HG03066 (cell line): ENCODE results near the gene CDC73.
A peak's percentile ranks its signal among the peaks of the same experiment; 100 is the strongest.
"Not testable (repeated sequence)": the region's sequence is repeated elsewhere in the genome, so short reads cannot be mapped to it uniquely, and the experiment has no call there.

Experiments
- ATAC-seq: cut with Tn5 transposase; IDR thresholded peaks from one replicate; pipeline ENCODE4 v1.9.1; 2021; ENCODE audit warnings: low read depth; ENCODE audit not compliant: unreplicated experiment

Gene CDC73

GRCh38 chr1:193219391-193219790 is 97.6 kb downstream of the CDC73 start:
- no peak for ATAC-seq

- ATAC-seq = no peak
These were observed 99.8 kb downstream of the CDC73 start for GRCh38 chr1:193221651-193222050.

GRCh38 chr1:193222056-193222615 is 100.3 kb downstream of the CDC73 start:
- ATAC-seq = no peak

GRCh38 chr1:193229136-193229535 is 107.3 kb downstream of the CDC73 start:
- ATAC-seq = no peak

GRCh38 chr1:193231146-193231545 is 109.3 kb downstream of the CDC73 start:
- ATAC-seq = not testable (repeated sequence)

- no peak for ATAC-seq
These were observed 112.7 kb downstream of the CDC73 start for GRCh38 chr1:193234530-193234929.

GRCh38 chr1:193237381-193237978 is 115.6 kb downstream of the CDC73 start:
- no peak for ATAC-seq

- no peak for ATAC-seq
These were observed 118.8 kb downstream of the CDC73 start for GRCh38 chr1:193240609-193241008.

- no peak for ATAC-seq
These were observed 119.4 kb downstream of the CDC73 start for GRCh38 chr1:193241132-193241827.

- no peak for ATAC-seq
These were observed 120.2 kb downstream of the CDC73 start for GRCh38 chr1:193242000-193242399.

GRCh38 chr1:193249187-193249586 is 127.4 kb downstream of the CDC73 start:
- ATAC-seq = no peak

- ATAC-seq = no peak
These were observed 130.1 kb downstream of the CDC73 start for GRCh38 chr1:193251950-193252349.

- ATAC-seq = no peak
These were observed 134.2 kb downstream of the CDC73 start for GRCh38 chr1:193256019-193256418.

- no peak for ATAC-seq
These were observed 137.8 kb downstream of the CDC73 start for GRCh38 chr1:193259636-193260035.

GRCh38 chr1:193260056-193260745 is 138.4 kb downstream of the CDC73 start:
- ATAC-seq = no peak

- no peak for ATAC-seq
These were observed 139.1 kb downstream of the CDC73 start for GRCh38 chr1:193260896-193261295.

- no peak for ATAC-seq
These were observed 140.8 kb downstream of the CDC73 start for GRCh38 chr1:193262661-193263060.

GRCh38 chr1:193264313-193265065 is 142.7 kb downstream of the CDC73 start:
- ATAC-seq = no peak

- ATAC-seq = no peak
These were observed 143.9 kb downstream of the CDC73 start for GRCh38 chr1:193265716-193266115.

- not testable (repeated sequence) for ATAC-seq
These were observed 145.0 kb downstream of the CDC73 start for GRCh38 chr1:193266794-193267193.

GRCh38 chr1:193270996-193271395 is 149.2 kb downstream of the CDC73 start:
- ATAC-seq = peak; percentile 95
